NCI-H2029 (cell line): ENCODE results near the gene DDT.
"Not testable (repeated sequence)": the region's sequence is repeated elsewhere in the genome, so short reads cannot be mapped to it uniquely, and the experiment has no call there.

Experiments
- DNase-seq: peaks from one replicate; lab custom pipeline; 2025; lab: John Stamatoyannopoulos, UW

Gene DDT

GRCh38 chr22:23989583-23990244 is 15.5 kb upstream of the DDT start:
- DNase-seq: not testable (repeated sequence)

DNA sequence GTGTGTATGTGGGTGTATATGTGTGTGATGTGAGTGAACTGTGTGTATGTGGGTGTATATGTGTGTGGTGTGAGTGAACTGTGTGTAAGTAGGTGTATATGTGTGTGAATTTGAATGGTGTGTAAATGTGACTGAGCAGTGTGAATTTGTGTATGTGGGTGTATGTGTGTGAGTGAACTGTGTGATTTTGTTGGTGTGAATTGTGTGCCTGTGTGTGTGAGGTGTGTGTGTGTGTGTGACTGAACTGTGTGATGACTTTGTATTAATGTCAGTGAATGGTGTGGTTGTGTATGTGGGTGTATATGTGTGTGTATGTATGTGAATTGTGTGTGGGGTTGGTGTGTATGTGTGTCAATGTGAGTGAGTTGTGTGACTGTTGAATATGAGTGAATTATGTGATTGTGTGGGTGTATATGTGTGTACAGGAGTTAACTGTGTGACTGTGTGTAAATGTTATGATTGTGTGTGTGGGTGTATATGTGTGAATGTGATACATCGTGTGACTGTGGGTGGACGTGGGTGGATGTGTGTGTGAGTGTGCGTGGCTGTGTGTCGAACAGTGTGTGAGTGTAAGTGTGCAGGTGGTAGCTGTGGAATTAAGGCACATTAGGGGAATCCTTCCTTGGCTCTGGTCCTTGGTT is 12.4 kb upstream of the DDT start:
- not testable (repeated sequence) for DNase-seq

DNA sequence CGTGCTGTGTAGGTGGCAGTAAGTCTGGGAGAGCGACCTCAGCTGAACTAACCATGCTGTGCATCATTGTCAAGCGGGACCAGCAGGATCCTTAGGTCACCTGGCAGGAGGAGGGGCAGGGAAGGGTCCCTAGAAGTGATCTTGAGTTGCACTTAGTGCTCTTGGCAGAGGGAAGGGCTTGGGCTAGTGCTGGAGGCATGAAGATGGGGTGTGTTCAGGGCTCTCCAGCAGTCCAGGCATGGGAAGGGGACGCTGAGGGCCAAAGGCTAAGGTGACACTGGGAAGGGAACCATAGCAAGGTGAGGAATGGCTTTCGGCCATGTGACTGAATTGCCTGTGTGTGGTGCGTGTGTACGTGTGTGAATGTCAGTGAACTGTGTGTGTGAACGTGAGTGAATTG is 11.8 kb upstream of the DDT start:
- not testable (repeated sequence) for DNase-seq

DNA sequence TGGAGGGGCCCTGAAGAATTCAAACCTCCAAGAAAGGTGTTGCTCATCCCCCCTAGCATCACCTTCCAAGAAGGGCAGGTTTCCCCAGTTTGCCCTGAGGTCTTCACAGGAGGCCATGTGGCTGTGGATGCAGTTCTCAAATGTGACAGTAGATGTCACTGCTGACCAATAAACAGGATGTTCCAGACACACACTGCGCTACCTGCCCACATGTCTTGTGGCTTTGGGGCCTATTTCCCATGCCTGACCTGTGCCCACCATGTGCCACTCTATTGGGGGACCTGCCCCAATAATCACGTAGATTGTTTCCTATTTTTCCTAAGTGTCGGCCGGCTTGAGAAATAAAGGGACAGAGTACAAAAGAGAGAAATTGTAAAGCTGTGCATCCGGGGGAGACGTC is 10.2 kb upstream of the DDT start:
- DNase-seq: peak; percentile 4

DNA sequence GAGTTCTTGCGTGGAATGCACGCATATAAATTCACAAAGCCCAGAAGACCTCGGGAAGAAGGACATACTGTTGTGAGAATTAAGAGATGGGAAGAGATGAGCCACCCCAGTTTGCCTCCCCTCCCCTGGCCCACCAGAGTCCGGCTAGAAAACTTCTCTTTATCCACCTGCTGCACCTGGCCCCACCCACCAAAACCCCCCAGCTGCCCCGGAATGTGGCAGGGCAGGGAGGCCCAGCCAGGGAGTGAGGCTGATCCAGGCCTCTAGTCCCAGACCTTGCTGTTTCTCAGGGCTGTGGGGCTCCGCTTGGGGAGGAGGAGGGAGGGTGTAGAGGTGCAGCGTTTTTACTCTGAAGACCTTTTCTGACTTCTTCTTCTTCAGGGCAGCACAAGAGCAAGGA is 6.3 kb upstream of the DDT start:
- not testable (repeated sequence) for DNase-seq

- DNase-seq: not testable (repeated sequence)
Observed at GRCh38 chr22:23979557-23980240, 5.5 kb upstream of the DDT start, which contains the start of gene GSTT2. TSS of gene GSTT2 (plus strand) at chr22:23980134.

GRCh38 chr22:23977304-23977703 is 3.1 kb upstream of the DDT start:
- DNase-seq: not testable (repeated sequence)

GRCh38 chr22:23974836-23975352 is 653 bp upstream of the DDT start:
- not testable (repeated sequence) for DNase-seq

DNA sequence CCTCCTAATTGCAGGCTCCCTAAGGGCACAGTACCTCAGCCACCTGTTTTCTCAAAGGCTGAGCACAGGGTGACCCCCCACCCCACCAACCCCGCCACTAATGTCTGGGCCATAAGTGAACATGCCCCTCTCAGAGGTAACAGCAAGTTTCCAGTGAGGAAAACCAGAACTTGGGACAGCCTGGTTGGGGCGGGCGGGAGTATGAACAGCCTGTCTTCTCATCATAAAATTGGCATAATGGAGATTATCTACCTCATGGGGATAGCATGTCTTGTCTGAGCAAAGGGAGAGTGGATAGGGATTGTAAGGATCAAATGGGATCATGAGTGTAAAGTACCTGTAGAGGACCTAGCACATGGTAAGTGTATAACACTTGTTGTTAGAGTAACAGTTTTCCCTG is 2.3 kb downstream of the DDT start:
- DNase-seq: not testable (repeated sequence)

GRCh38 chr22:23970816-23971486 is 3.3 kb downstream of the DDT start:
- no peak for DNase-seq

- no peak for DNase-seq
Observed at GRCh38 chr22:23970201-23970641, 4.0 kb downstream of the DDT start.

- DNase-seq: no peak
Observed at GRCh38 chr22:23969071-23969470, 5.2 kb downstream of the DDT start.

- not testable (repeated sequence) for DNase-seq
Observed at GRCh38 chr22:23966568-23966967, 7.7 kb downstream of the DDT start, which contains the start of gene DDTL. TSS of gene DDTL (plus strand) at chr22:23966888. CDS start at chr22:23966915, 27 bp downstream.

GRCh38 chr22:23966094-23966493 is 8.1 kb downstream of the DDT start:
- not testable (repeated sequence) for DNase-seq

DNA sequence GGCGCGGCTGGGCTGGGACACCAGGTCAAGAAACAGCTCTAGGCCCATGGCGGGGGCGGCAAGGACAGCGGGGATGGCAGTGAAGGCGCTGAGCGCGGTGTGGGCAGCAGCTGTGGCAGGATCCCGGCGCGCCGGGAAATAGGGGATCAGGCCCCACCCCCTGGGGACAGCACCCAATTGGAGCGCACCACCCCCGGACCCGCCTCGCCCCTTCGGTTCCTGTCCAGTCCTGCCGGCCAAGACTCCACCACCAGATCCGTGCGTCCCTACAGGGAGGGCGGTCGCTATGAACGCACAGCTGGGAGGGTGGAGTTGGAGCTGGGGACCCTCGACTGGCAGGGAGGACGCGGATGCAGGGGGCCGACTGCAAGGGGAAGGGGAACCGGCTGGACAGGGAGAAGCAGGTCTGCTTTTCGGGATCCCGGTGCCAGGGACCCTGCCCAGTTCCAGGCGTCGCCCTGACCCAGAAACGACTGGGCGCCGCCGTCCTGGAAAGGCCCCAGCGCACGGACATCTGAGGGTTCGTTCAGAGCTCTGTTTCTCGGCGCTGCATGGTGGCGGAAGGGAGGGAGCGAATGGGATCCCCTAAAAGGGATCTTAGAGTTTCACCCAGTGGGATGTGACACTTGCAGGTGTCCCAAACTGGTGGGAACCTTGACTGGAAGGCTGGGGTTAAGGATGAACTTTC is 13.0 kb downstream of the DDT start, which contains the start of gene GSTT2B:
Gene GSTT2B, minus strand, starts transcription at position 112 of the 688 bp plus-strand sequence. Its CDS starts 64 bp downstream, at position 48.
- DNase-seq: not testable (repeated sequence)

DNA sequence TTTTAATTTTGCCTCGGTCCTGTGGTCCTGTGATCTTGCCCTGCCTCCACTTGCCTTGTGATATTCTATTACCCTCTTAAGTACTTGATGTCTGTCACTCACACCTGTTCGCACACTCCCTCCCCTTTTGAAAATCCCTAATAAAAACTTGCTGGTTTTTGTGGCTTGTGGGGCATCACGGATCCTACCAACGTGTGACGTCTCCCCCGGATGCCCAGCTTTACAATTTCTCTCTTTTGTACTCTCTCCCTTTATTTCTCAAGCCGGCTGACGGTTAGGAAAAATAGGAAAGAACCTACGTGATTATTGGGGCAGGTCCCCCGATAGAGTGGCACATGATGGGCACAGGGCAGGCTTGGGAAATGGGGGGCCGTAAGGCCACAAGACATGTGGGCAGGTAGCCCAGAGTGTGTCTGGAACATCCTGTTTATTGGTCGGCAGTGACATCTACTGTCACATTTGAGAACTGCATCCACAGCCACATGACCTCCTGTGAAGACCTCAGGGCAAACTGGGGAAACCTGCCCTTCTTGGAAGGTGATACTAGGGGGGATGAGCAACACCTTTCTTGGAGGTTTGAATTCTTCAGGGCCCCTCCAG is 17.8 kb downstream of the DDT start:
- DNase-seq: peak; percentile 42

GRCh38 chr22:23955886-23956285 is 18.4 kb downstream of the DDT start:
- DNase-seq: not testable (repeated sequence)

GRCh38 chr22:23954991-23955305 is 19.3 kb downstream of the DDT start:
- DNase-seq: not testable (repeated sequence)

GRCh38 chr22:23954193-23954990 is 19.8 kb downstream of the DDT start:
- not testable (repeated sequence) for DNase-seq

DNA sequence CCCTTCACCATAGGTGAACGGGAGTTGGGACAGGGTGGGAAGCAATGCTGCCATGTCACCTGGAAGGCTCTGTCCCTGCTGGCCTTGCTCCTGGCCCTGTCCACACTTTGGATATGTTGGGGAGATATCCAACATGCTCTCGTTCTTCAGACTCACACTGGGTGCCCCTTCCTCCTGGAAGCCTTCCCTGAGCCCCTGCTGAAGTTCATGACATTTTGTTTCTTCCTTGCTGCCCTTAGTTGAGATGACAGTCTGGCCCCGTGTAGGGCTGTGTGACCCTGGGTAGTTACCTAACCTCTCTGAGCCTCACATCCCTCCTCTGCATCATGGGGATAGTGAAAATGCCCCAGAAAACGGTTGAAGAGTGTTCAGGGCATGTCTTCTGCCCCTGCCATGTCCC is 20.8 kb downstream of the DDT start:
- DNase-seq: not testable (repeated sequence)
